Effector memory CD8-positive, alpha-beta T cell (primary cell): Measurements from ENCODE around the gene NUP210L.
"Not testable (repeated sequence)": the region's sequence is repeated elsewhere in the genome, so short reads cannot be mapped to it uniquely, and the experiment has no call there.

Experiments
- ATAC-seq: fragments of 150-1000 bp; cut with Tn5 transposase; replicated peaks from 2 replicates; pipeline ENCODE4 v1.10.0; 2021; ENCODE audit warnings: mild to moderate bottlenecking, moderate library complexity
- DNase-seq, 3 experiments: peaks; one replicate each; pipeline ENCODE4 v3.0.0; 2021
- H3K27ac Mint-ChIP-seq, 2 donors: one replicate each; pipeline ENCODE4 v1.8.0; 2022; ENCODE audit warnings: mild to moderate bottlenecking in 2 of 2, mixed read lengths in 2 of 2, moderate library complexity in 2 of 2
- H3K27me3 Mint-ChIP-seq, 2 donors: one replicate each; pipeline ENCODE4 v1.8.0; 2022; ENCODE audit warnings: mixed read lengths in 2 of 2
- H3K36me3 Mint-ChIP-seq: one replicate; pipeline ENCODE4 v1.8.0; 2022; ENCODE audit warnings: mild to moderate bottlenecking, moderate library complexity, mixed read lengths; ENCODE audit not compliant: insufficient read depth
- H3K4me1 Mint-ChIP-seq, 2 donors: one replicate each; pipeline ENCODE4 v1.8.0; 2022; ENCODE audit warnings: low read depth in 2 of 2, mixed read lengths in 2 of 2
- H3K4me3 Mint-ChIP-seq, 2 donors: one replicate each; pipeline ENCODE4 v1.8.0; 2022; ENCODE audit warnings: mild to moderate bottlenecking in 2 of 2, mixed read lengths in 2 of 2, moderate library complexity in 2 of 2
- H3K9me3 Mint-ChIP-seq, 2 donors: one replicate each; pipeline ENCODE4 v1.8.0; 2022; ENCODE audit warnings: mixed read lengths in 2 of 2

NUP210L gene

DNA sequence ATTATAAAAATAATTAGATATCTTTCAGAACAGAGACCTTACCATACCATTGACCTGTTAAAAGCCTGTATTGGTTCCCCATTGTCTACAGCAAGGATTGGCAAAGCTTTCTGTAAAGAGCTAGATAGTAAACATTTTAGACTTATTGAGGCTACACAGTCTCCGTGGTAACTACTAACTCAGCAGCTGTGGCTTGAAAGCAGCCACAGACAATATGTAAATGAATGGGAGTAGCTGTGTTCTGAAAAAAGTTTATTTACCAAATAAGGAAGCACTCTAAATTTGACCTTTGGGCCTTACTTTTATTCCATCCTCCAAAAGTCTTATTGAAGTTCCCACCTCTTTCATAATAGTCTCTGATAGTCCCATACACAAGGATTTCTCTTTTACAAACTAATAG, 39.7 kb downstream of the NUP210L start:
- H3K9me3 Mint-ChIP-seq: no peaks in the 10 kb centered on the region
- peaks cover 6 to 8% of the 10 kb centered on the region in 2 donors for H3K4me1 Mint-ChIP-seq
- peaks cover 4% of the 10 kb centered on the region for H3K36me3 Mint-ChIP-seq
- DNase-seq (no peak), ATAC-seq (peak; percentile 89)
- H3K4me3 Mint-ChIP-seq: no peak overlapping the region
- H3K27me3 Mint-ChIP-seq: no peaks in the 10 kb centered on the region
- peak overlapping the region; percentile 49 to 86 for H3K27ac Mint-ChIP-seq

DNA sequence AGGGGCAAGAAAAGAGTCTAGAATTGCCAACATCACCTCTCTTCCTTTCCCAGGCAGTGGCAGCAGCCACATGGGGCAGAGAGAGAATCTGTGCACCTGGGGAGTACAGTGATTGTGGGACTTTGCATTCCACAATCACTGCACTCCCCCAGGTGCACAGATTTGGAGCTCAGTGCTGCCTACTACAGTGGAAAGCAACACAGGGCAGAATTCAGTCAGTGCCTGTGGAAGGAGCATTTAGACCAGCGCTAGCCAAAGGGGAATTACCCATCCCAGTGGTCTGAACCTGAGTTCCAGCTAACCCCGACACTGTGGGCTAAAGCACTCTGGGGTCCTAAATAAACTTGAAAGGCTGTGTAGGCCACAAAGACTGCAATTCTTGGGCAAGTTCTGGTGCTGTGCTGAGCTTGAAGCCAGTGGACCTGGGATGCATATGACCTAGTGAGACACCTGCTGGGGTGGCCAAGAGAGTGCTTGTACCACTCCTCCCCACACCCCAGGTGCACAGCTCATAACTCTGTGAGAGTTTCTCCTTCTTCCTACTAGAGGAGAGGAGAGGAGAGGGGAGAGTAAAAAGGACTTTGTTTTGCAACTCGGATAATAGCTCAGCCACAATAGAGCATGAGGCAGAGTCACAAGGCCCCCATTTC, 50.3 kb downstream of the NUP210L start:
- no peaks in the 10 kb centered on the region for H3K4me1 Mint-ChIP-seq
- H3K27me3 Mint-ChIP-seq: no peaks in the 10 kb centered on the region
- H3K4me3 Mint-ChIP-seq: no peak overlapping the region
- no peak for DNase-seq
- H3K27ac Mint-ChIP-seq: no peak overlapping the region
- no peaks in the 10 kb centered on the region for H3K9me3 Mint-ChIP-seq
- no peak for ATAC-seq
- H3K36me3 Mint-ChIP-seq: no peaks in the 10 kb centered on the region

DNA sequence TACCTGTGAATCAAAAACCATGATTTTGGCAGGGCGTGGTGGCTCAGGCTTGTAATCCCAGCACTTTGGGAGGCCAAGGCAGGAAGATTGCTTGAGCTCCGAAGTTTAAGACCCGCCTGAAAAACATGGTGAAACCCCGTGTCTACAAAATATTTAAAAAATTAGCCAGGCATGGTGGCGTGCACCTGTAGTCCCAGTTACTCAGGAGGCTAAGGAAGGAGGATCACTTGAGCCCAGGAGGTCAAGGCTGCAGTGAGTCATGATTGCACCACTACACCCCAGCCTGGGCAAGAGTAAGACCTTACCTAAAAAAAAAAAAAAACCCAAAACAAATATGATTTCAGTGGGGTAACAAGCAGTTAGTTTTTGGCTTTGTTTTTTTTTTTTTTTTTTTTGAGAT, 54.7 kb downstream of the NUP210L start:
- H3K4me1 Mint-ChIP-seq, H3K36me3 Mint-ChIP-seq, H3K9me3 Mint-ChIP-seq, DNase-seq, H3K27me3 Mint-ChIP-seq, H3K4me3 Mint-ChIP-seq, ATAC-seq: not testable (repeated sequence)
- H3K27ac Mint-ChIP-seq: peak overlapping the region in 1 of 2 donors; percentile 64

DNA sequence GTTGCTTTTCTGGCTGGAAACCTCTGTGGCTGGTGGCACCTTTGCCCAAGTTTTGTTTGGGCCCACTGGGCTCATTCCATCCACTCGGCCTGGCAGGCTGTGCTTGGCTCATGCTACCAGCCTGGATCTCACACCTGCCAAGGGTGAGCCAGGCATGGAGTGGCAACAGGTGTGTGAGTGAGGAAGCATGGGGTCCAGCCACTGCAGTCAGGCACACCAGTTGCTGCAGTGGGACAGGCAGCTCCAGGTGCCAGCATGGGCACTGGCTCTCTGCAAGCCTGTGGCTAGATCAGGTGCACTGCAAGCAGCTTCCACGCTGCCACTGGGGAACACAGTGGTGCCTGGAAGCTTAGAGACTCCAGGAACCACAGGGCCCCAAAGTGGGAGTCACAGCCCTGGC, 57.0 kb downstream of the NUP210L start:
- no peak for ATAC-seq

DNA sequence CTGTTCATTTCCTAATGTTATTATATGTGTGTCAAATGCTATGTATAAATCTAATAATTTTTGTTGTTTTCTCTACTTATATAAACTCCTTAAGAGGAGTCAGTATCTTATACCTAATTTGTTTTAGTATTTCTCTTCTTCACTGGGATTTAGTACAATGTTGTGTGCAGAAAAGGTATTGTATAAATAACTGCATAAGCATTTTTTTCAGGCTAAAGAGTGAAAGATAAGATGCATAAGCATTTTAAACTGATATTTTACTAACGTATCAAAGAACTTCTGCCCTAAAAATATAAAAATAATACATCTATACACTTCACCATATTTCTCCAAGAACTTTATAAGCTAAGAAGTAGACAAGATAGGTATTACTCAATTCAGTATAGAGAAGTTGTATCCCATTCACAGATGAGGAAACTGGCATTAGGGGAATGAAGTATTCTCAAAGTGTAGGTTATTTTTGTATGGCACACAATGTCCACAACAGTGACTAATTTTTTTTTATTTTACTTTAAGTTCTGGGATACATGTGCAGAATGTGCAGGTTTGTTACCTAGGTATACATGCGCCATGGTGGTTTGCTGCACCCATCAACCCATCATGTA, 59.3 kb downstream of the NUP210L start:
- no peak overlapping the region for H3K27ac Mint-ChIP-seq

More for the DNA sequence above, 57.0 kb downstream of the NUP210L start:
- Mint-ChIP-seq H3K4me1 (no peaks in the 10 kb centered on the region), H3K36me3 (no peaks in the 10 kb centered on the region), H3K27me3 (no peaks in the 10 kb centered on the region), H3K4me3 (no peak overlapping the region), H3K27ac (no peak overlapping the region), H3K9me3 (no peaks in the 10 kb centered on the region)
- DNase-seq: no peak

DNA sequence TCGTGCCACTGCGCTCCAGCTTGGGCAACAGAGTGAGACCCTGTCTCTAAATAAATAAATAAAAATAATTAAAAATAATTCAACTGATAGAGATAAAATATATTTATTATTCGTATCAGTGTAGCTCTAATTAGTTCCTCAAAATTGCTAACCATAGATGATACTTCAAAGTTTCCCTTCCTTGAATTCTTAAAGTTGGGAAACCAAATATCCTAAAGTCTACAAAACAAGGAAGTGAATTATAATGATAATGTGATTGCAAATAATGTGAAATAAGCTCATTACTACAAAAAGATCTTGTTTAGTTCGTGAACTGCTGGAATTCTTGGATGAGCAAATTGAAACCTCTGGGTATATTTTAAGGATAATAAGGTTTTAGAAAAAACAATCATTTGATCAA, 60.5 kb downstream of the NUP210L start:
- Mint-ChIP-seq H3K4me3 (no peak overlapping the region), H3K9me3 (no peaks in the 10 kb centered on the region), H3K27ac (no peak overlapping the region), H3K4me1 (no peaks in the 10 kb centered on the region), H3K27me3 (no peaks in the 10 kb centered on the region), H3K36me3 (no peaks in the 10 kb centered on the region)
- ATAC-seq (no peak), DNase-seq (no peak)

More for the DNA sequence above, 59.3 kb downstream of the NUP210L start:
- Mint-ChIP-seq H3K9me3 (no peaks in the 10 kb centered on the region), H3K4me3 (no peak overlapping the region), H3K27me3 (no peaks in the 10 kb centered on the region), H3K36me3 (no peaks in the 10 kb centered on the region), H3K4me1 (no peaks in the 10 kb centered on the region)
- ATAC-seq: no peak
- no peak for DNase-seq

DNA sequence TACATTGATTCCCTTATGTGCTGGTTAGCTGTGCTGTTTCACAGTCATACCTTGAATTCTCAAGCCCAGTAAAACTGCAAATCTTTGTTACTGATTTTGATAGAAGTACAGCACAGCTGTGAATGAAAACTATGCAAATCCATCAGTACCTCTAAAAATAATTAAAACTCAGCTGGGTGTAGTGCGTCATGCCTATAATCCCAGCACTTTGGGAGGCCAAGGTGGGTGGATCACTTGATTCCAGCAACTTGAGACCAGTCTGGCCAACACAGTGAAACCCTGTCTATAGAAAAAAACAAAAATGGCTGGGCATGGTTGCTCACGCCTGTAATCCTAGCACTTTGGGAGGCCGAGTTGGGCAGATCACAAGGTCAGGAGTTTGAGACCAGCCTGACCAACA, 61.2 kb downstream of the NUP210L start:
- H3K9me3 Mint-ChIP-seq: no peaks in the 10 kb centered on the region
- DNase-seq (no peak), ATAC-seq (no peak)
- no peaks in the 10 kb centered on the region for H3K4me1 Mint-ChIP-seq
- no peak overlapping the region for H3K4me3 Mint-ChIP-seq
- no peaks in the 10 kb centered on the region for H3K36me3 Mint-ChIP-seq
- H3K27me3 Mint-ChIP-seq: no peaks in the 10 kb centered on the region
- H3K27ac Mint-ChIP-seq: no peak overlapping the region

DNA sequence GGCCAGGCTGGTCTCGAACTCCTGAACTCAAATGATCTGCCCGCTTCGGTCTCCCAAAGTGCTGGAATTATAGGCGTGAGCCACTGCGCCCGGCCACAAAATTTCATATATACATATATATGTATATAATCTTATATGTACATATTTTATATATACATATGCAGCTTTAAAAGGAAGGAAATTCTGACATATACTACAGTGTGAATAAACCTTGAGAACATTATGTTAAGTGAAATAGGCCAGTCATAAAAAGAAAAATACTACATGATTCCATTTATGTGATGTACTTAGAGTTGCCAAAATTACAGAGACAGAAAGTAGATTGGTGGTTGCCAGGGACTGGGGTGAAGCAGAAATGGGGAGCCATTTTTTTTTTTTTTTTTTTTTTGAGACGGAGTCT, 63.2 kb downstream of the NUP210L start:
- Mint-ChIP-seq H3K27me3 (no peaks in the 10 kb centered on the region), H3K9me3 (no peaks in the 10 kb centered on the region), H3K27ac (no peak overlapping the region), H3K4me3 (no peak overlapping the region), H3K36me3 (no peaks in the 10 kb centered on the region), H3K4me1 (no peaks in the 10 kb centered on the region)
- ATAC-seq (no peak), DNase-seq (no peak)

DNA sequence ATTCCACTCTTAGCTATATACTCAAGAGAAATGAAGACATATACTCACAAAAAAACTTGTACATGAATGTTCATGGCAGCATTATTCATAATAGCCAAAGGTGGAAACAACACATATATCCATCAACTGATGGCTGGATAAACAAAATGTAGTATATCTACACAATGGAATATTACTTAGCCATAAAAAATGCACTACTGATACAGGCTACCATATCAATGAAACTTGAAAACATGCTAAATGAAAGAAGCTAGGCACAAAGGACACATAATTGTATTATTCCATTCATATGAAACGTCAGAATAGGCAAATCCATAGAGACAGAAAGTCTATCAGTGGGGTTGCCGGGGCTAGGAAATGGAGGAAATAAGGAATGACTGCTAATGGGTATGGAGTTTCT, 67.3 kb downstream of the NUP210L start:
- H3K4me3 Mint-ChIP-seq: no peak overlapping the region
- H3K9me3 Mint-ChIP-seq: no peaks in the 10 kb centered on the region
- H3K27ac Mint-ChIP-seq: no peak overlapping the region
- no peaks in the 10 kb centered on the region for H3K4me1 Mint-ChIP-seq
- ATAC-seq: no peak
- peaks cover 5 to 9% of the 10 kb centered on the region in 2 donors for H3K27me3 Mint-ChIP-seq
- no peaks in the 10 kb centered on the region for H3K36me3 Mint-ChIP-seq
- DNase-seq: no peak

DNA sequence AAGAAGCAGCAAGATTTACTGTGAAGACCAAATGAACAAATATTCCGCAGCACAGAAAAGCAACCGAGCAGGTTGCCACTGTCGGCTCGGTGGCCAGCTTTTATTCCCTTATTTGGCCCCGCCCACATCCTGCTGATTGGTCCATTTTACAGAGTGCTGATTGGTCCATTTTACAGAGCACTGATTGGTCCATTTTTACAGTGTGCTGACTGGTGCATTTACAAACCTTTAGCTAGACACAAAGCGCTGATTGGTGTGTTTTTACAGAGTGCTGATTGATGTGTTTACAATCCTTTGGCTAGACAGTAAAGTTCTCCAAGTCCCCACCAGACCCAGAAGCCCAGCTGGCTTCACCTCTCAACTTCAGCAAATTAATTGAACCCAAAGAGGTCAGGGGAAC, 71.8 kb downstream of the NUP210L start:
- not testable (repeated sequence) for DNase-seq, H3K27me3 Mint-ChIP-seq, H3K9me3 Mint-ChIP-seq, H3K4me3 Mint-ChIP-seq, H3K4me1 Mint-ChIP-seq, H3K27ac Mint-ChIP-seq, H3K36me3 Mint-ChIP-seq, ATAC-seq

DNA sequence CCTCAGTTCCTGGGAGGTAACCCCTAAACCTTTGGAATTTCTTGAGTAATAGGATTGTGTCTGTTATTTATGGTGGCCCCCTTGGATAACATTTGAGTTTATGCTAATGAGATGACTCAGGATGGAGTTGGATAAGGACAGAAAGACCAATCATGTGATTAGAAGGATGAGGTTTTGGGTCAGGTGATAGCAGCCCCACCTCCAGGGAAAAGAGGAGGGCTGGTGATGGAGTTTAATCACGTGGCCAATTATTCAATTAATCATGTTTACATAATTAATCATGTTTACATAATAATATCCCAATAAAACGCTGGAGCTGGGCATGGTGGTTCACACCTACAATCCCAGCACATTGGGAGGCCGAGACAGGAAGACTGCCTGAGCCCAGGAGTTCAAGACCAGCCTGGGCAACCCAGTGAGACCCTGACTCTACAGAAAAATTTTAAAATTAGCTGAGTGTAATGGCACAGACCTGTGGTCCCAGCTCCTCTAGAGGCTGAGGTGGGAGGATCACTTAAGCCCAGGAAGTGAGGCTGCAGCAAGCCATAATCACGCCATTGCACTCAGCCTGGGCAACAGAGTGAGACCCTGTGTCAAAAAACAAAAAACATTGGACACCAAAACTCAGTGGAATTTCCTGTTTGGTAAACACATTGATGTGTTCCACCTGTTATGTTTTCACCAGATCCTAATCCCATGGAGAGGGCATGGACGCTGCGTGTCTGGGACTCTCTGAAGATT, 73.3 kb downstream of the NUP210L start:
- Mint-ChIP-seq H3K9me3 (peaks cover 3% of the 10 kb centered on the region in 2 donors), H3K4me3 (no peak overlapping the region), H3K4me1 (no peaks in the 10 kb centered on the region), H3K27me3 (peaks cover 9 to 15% of the 10 kb centered on the region in 2 donors), H3K27ac (no peak overlapping the region), H3K36me3 (no peaks in the 10 kb centered on the region)
- DNase-seq (no peak), ATAC-seq (no peak)

DNA sequence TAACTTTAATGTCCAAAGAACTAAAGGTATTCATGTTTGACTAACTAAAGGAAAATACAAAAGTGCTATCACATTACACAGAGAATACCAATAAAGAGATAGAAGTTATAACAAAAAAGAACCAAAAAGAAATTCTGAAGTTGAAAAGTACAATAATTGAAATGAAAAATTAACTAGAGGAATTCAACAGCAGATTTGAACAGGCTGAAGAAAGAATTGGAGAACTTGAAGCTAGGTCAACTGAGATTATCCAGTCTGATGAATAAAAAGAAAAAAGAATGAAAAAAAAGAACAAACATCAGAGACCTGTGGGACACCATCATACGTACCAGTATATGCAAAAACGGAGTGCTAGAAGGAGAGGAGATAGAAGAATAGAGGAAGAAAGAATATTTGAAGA, 78.5 kb downstream of the NUP210L start:
- Mint-ChIP-seq H3K27ac (no peak overlapping the region), H3K4me3 (no peak overlapping the region), H3K9me3 (peaks cover 7% of the 10 kb centered on the region in 2 donors), H3K4me1 (no peaks in the 10 kb centered on the region), H3K36me3 (no peaks in the 10 kb centered on the region), H3K27me3 (peaks cover 24 to 33% of the 10 kb centered on the region in 2 donors)
- DNase-seq: no peak
- ATAC-seq: no peak

DNA sequence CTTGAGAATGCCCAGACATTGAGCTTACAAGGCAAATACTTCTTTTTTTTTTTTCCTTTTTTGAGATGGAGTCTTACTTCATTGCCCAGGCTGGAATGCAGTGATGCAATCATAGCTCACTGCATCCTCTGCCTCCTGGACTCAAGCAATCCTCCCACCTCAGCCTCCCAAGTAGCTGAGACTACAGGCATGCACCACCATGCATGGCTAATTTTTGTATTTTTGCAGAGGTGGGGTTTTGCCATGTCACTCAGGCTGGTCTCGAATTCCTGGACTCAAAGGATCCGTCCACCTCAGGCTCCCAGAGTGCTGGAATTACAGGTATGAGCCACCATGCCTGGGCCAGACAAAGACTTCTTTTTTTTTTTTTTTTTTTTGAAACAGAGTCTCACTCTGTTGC, 79.1 kb downstream of the NUP210L start:
- Mint-ChIP-seq H3K36me3 (no peaks in the 10 kb centered on the region), H3K4me1 (no peaks in the 10 kb centered on the region), H3K27ac (no peak overlapping the region), H3K9me3 (peaks cover 7% of the 10 kb centered on the region in 2 donors), H3K4me3 (no peak overlapping the region), H3K27me3 (peaks cover 24 to 33% of the 10 kb centered on the region in 2 donors)
- DNase-seq: no peak
- no peak for ATAC-seq

DNA sequence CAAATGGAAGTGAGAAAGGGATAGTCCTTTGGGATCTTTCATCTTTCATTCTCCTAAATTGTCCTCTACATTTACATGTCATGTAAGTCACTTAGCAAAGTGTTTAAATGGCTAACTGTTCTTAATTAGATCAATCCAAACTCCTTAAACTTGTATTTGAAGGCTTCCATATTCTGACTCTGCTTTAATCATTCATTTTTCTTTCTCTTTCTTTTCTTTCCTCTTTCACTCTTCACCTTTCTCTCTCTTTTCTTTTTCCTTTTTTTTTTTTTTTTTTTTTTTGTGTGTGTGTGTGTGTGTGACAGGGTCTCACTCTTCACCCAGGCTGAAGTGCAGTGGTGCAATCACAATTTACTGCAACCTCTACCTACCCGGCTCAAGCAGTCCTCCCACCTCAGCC, 92.6 kb downstream of the NUP210L start:
- Mint-ChIP-seq H3K9me3 (no peaks in the 10 kb centered on the region), H3K27ac (no peak overlapping the region), H3K36me3 (no peaks in the 10 kb centered on the region), H3K4me3 (no peak overlapping the region), H3K4me1 (no peaks in the 10 kb centered on the region), H3K27me3 (peaks cover 17 to 26% of the 10 kb centered on the region in 2 donors)
- ATAC-seq (no peak), DNase-seq (no peak)
